Limb (tissue), 2 donors: ENCODE data around the gene IL3.

ENCODE experiments used
- DNase-seq, 2 donors: peaks; one replicate each; pipeline ENCODE4 v3.0.0-alpha.2; 2016; ENCODE audit errors: extremely low spot score in 2 of 2

The IL3 gene, protein sequence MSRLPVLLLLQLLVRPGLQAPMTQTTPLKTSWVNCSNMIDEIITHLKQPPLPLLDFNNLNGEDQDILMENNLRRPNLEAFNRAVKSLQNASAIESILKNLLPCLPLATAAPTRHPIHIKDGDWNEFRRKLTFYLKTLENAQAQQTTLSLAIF

DNA sequence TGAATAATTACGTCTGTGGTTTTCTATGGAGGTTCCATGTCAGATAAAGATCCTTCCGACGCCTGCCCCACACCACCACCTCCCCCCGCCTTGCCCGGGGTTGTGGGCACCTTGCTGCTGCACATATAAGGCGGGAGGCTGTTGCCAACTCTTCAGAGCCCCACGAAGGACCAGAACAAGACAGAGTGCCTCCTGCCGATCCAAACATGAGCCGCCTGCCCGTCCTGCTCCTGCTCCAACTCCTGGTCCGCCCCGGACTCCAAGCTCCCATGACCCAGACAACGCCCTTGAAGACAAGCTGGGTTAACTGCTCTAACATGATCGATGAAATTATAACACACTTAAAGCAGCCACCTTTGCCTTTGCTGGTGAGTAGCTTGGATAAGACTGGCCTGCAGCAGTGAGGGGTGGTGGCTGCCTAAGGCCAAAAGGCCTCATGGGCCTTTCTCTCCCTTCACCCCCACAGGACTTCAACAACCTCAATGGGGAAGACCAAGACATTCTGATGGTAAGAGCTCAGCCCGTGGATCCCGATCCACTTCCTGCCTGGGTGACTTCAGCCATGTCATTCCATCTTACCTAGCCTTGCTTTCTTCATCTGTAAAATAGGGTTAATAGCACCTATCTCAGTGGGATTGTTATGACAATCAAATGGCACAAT, at the start of gene IL3:
Gene IL3 (plus strand): TSS at position 155 of the 661 bp plus-strand sequence. CDS start 52 bp downstream, at position 207.
- DNase-seq, result peak in 1 of 2 donors; percentile 7

DNA sequence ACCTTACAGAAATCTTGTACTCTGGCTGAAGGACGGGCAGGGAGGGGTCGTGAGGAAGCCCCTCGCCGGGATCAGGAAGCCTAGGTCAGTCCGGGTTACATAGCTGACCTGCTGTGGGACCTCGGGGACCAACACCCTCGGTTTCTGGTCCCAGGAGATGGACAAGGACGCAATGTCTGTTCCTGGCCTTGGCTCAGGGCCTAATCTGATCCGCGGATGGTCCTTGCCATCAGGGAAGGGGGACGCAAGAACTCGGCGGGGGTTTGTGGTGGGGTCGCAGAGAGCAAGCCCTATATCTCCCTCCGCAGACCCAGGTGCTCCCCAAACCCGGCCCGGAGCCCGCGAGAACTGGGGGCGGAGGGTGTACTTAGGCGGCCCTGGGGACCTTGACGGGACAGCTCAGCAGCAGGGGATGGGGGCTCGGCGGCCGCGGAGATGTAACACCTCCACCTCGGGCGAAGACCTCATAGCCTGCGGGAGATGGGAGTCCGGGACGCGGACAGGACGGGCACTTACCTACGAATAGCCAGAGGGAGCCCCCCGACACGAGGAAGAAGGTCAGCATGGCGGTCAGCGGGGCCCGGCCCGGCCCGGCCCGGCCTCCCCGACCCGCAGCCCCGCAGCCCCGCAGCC, 49.4 kb upstream of the IL3 start:
- peak in 1 of 2 donors; percentile 33 for DNase-seq

DNA sequence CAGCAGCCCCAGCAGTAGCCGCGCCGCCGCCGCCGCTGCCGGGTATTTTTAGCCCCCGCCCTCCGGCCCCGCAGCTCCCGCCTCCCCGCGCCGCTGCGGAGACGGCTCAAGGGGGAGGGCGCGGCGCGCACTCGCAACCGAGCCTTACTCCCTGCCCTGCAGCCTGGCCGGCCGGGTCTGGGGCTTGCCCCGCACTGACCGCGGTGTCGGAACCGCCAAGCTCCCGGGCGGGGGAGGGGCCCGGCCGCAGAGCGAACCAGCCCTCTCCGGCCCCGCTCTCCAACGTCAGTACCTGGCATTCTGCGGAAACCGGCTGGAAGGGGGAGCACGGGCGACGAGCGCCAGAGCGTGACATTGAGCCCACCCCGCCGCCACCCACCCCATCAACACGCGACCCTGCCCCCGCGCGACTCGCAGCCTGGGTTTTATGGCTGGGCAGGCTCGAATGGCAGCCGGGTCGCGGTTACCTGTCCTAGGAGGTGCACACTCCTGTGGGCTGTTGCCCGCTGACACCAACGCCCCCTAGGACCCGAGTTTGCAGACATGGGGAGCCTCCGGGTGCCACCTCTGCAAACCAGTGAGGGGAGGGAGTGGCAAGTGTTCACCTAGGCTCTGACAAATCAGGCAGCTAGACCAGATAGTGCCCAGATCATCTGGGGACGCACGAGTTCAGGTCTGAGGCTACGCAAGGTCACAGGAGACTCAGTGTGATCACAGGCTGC, 48.7 kb upstream of the IL3 start, which contains the start of gene ACSL6:
Gene ACSL6 (minus strand): TSS at position 37 of the 722 bp plus-strand sequence. CDS start 105 bp downstream, outside the sequence.
- DNase-seq, result peak in 1 of 2 donors; percentile 61

DNA sequence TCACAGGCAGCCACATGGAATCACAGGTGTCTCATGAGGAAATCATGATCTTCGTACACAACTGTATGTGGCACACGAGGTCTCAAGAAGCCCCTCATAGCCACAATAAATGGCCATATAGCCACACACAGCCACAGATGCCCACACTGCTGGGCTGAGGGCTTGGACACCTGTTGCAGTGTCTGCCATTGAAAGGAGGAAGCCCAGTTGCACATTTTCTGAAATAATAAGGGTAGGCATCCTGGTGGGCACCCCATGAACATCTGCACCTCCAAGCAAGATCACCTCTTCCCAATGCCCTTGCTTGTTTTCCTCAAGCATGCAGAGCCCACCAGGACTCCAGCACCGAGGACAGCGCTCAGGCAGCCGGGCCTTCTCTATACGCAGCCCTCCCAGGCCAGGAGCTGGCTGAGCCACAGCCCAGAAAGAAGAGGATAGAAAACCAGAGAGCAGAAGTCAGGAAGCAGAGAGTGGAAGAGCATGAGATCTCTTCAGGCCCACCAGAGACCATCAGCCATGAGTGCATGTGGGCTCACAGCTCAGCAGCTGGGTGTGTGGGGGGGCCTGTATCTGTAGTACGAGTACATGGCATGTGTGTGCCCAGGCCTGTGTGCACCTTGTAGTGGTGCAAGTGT, 48.0 kb upstream of the IL3 start:
- DNase-seq, result peak; percentile 78 to 87

DNA sequence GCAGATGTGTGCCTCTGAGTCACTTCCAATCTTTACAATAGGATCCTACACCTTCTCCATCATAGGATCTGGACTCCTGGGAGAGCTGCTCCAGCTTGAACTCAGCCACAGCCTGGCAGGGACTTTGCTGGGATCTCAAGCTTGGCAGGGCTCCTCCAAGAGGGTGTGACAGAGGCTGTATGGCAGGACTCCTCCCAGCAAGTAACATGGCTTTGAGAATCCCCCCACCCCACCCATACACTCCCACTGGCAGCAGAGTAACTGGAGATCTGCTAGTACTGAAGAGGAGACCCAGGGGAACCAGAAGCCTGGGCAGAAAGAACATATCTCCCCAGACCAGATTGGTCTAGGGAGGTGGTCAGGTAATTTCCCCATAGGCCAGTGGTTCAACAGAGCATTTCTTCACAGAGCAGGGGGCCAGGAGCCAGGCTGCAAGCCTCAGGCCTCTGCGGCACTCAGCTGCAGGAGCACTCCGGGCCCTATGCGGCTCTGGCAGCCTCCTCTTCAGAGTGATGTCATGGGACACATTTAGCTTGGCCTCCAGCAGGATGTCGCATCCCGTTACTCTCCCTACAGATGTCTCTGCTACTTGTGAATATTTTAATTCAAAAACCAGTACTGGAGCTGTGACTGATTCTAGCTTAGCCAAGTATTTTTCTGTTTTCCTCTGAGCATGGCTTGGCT, 47.3 kb upstream of the IL3 start:
- peak in 1 of 2 donors; percentile 14 for DNase-seq

DNA sequence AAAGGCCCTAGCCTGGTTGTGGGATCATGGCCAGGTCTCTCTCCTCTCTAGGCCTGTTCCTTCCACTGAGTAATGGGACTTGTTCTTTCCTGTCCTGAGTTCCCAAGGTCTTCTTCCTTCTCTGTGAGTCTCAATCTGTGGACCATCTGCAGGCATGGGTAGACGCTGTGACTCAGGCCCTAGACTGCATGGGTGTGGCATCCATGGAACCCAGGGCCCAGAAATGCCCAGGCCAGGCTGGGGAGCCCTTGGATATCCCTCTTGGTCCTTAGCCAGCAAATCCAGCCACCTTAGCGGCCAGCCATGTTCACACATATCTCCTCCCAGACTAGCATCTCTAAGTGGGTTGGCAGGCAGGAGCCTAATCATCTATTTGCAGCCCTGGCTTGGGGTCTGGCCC, 46.7 kb upstream of the IL3 start:
- DNase-seq, result peak in 1 of 2 donors; percentile 6

DNA sequence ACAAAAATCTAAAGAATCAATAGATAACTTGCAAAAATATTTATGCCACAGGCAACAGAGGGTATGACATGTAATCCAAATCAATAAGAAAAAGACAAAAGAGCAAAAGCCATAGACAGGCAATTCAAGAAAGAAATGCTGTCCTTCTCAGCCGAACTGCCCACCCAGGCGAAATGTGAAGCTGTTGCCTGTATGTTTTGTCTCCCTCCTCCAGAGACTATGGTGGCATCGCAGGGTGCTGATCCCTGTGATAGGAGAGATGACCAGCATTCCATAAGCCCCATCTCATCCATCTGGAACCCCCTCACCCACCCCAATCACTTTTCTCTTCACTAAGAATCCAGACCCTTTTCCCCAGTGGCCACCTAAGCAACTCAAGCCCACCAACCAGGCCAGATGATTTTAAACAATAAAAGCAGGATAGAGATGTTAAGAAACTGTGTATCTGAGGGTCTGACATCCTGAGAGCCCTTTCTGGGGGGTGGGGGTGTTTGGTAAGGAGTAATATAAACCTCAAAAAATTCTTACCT, 43.7 kb upstream of the IL3 start:
- DNase-seq, result no peak

DNA sequence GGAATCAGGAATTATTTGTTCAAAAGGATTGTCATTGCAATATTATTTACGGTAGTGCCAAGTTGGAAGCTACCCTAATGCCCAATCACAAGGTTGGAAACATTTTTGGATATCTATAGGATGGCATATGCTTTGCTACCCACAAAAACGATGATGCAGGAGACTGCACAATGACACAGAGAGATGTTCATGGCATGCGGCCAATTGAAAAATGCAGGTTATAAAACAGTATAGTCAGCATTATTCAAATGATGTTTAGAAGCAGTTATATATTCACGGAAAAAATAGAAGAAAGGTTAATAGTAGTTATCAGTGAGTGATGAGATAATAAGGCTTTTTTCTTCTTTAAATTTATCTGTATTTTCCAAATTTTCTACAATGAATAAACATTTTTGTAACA, 43.1 kb upstream of the IL3 start:
- no peak for DNase-seq

DNA sequence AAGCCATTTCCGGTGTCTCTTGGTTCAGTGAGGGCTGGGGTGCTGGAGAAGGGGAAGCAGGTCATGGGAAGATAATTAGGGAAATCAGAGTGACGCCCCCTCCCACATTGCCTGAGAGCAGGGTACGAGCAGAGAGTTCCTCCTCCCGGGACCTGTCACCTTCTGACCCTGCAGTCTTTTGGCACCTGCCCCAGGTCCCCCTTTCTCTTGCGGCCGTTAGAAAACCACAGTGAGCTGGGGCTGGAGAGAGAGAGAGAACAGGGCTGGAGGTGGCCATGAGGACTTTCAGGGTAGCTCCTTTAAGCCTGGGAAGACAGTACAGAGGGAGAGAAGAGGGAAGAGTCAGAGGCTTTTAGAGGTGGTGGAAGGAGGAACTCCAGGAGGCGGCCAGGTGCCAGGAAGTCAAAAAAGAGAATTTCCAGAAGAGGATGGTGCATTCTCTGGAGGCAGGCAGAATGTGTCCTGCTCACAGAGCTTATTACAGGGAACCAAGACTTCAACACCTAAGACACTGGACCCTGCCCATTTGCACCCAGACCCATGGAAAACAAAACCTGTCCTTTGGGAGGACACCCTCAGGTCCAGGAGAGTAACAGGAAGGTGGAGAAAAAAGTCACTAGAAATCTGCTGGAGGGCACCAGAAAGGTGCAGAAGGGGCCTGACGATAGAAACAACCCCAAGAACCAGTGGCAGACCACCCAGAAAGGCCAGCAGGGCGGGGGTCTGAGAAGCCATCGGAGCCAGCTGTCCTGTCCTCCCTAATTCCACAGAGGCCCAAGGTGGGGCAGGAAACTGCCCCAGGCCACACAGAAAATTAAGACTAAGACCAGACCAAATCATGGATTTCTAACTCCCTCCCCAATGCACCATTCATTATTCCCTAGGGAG, 42.5 kb upstream of the IL3 start:
- peak in 1 of 2 donors; percentile 14 for DNase-seq

DNA sequence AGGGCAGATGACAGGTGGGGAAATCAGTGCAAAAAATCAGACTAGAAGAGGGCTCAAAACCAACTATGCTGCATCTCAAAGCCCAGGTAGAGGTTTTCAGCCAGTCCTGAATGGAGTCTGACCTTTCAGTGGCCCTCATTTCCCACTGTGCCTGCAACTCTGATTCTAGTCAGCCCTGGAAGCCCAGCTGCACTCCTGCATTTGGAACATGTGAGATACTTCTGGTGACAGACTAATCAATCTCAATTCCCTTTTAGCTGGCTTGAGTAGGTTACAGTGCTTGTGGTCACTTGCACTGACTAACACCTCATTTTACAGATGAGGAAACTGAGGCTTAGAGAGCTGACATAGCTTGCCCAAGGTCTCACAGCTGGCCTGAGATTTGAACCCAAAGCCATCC, 41.1 kb upstream of the IL3 start:
- DNase-seq, result no peak

DNA sequence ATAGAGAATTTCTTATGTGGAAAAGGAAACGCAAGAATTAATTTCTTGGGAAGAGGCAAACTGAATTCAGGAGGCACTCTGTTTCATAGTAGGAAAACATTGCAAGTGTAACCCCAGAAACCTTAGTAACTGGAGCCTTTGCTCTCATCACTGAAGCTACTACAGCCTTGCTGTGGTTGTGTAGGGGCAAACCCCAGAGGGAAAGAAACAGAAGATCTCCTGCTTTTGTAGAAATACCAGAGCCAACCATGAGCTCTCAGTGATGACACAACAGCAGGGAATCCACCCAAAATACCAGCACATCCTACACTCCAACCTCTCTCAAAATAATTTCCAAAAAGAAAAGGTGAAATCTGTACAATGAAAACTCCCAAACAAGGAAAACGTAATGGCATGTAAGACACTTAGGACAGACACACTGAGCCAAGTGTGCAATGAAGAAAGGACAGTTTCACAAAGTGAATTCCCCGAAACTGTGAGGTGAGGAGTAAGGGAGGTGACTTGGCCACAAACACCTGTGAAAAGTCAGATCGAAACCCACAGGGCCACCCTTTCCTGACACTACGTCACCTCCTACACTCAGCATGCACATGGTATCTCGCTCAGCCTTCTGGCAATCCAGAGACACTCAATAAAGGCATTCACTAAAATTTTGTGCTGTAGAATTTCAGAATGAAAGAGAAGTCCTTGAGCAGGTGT, 40.4 kb upstream of the IL3 start:
- DNase-seq, result no peak

DNA sequence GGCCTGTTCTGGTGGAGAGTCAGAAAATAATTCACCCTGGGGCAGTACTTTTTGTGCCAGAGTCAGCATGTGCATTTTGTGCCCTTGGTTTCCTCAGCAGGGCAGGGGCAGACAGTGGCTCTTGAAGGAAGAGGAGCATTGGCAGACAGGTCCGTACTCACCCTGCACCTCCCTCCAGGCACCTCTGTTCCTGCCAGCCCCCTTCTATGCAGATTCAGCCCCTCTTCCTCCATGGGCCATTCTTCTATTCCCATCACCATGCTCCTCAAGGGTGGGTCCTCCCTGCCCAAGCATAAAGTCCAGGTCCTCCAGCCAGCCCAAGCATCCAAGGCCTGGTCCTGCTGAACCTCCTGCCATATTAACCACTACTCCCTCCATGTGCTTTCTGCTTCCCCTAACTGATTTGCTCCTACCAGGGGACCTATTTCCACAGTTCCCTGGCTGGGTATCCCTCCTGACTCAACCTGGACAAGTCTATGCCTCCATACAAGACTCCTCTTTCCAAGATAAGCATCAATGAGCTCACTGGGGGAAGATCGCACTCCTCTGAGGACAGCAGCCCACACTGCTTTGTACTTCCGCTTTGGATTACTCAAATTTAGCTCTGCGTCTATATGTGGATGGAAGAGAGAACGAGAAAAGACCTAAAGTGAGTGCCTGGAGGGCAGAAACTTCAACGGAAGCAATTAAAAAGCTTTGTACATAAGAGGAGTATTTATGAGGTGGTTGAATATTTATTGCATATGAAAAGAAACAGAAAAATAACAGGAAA, 39.7 kb upstream of the IL3 start:
- DNase-seq, result no peak

DNA sequence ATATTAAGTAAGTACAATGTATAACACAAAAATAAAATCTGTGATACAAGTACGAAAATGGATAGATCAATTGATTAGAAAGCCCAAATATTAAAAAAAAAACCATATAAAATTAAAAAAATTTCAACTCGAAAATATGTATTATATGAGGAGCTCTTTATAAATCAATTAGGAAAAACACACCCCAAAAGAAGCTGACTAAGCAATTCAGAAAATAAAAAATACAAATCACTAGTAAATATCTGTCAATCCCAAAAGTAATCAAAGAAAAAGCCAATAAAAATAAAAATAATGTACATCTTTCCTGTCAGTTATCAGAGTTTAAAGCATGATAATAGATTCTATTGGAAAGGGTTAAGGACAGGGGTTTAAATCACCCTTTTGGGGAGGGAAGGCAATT, 38.8 kb upstream of the IL3 start:
- DNase-seq, result no peak

DNA sequence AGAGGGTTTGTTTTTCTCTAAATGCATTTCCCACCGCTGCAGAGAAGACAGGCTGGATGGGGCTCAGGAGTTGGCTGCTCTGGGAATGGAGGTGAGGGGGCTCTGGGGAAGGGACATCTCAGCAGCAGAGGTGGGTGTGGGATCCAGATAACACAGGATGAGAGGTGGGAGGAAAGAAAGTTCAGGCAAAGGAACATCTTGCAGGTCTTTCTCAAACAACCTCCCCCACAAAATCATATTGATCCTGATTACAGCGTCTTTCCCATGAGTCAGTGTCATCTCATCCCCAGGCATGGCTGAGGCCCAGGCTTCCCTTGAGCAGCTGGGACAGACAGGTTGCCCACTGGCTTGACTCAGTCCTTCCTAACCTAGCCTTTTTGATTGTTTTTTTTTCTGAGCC, 37.7 kb upstream of the IL3 start:
- no peak for DNase-seq

DNA sequence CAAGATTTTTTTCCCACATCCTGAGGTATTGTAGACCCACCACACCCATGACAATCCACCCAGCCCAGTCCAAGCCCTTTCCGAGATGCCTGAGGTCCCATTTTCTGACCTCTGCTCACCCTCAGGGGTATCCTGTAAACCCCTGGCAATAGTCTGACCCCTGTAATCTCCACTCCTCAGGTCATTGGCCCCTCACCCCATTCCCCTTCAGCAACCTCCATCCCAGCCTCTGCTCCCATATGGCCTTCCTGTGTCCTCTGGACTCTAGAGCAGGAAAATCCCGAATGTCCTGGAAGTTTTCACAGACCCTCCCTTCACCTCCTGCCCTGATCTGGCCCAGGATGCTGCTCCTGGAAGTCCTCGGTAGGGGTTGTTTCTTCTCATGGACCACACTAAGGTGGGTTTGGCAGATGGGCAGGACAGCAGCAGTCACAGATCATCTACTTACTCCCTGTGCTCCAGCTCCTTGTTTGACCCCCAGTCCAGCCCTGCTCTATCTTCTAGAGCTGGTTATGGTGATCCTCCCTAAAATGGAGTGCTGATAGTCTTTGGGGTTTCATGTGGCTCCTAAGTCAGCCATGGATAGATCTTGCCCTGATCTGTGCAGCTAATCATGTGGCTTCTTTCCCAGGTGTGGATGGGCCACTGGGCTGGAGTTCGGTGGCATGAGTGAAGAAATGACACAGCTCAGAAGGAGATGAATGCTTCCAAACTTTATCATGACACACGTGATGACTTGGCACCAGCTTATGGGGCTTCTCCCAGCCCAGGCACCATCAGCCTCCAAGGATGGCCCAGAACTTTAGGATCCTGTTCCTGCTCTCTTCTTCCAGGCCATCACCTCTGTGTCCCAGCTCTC, 37.0 kb upstream of the IL3 start:
- DNase-seq, result no peak

DNA sequence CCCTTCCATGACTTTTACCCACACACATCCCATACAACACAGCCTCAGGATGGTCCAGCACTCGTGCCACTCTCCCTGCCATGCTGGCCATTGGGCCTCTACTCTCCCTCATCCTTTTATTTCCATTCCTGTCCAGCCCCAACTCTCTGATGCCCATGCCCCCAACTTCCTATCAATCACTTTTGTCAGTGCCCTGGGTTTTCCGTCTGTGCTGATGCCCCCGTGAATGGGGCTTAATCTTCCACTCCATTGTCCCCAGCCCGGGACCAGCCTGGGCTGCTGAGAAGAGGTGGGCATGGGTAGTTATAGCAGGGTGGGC, 36.4 kb upstream of the IL3 start:
- DNase-seq, result no peak

DNA sequence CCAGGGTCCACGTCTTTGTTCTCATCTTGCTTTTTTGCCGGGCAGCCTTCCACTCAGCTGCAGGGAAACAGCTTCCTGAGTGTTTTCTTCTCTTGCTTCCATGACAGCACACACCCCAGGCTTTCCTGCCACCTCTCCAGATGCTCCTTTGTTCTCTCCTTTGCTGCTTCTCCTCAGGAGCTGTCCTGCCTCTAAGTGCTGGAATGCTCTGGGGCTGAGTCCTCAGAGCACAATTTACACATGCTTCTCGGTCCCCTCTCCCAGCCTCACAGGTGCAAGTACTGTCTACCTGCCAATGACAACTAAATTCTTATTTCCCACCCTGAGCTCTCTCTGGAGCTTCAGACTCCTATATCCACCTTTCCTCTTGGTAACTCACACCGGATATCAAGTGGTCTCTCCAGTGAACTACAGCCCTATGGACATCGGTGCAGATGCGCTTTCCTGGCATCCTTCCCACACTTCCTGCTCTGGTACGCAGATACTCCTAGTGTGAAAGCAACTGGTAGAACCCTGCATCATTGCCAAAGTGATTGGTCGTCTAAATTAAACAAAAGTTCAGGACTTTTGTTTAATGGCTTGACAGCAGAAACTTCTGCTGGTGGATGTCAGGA, 35.6 kb upstream of the IL3 start:
- DNase-seq, result no peak
